ELR (cell line): ENCODE data around the gene TSPAN15.
"Not testable (repeated sequence)": the region's sequence is repeated elsewhere in the genome, so short reads cannot be mapped to it uniquely, and the experiment has no call there.

ENCODE experiments used
- DNase-seq: peaks from one replicate; pipeline ENCODE4 v3.0.0-alpha.2; 2015; ENCODE audit warnings: low read depth

The TSPAN15 gene

GRCh38 chr10:69488149-69488844, 37.0 kb downstream of the TSPAN15 start:
- not testable (repeated sequence) for DNase-seq

- not testable (repeated sequence) for DNase-seq
These were observed 37.6 kb downstream of the TSPAN15 start for GRCh38 chr10:69488856-69489255.

- DNase-seq, result no peak
These were observed 38.3 kb downstream of the TSPAN15 start for GRCh38 chr10:69489506-69490090.

GRCh38 chr10:69490876-69491275, 39.6 kb downstream of the TSPAN15 start:
- DNase-seq, result no peak

- no peak for DNase-seq
These were observed 40.3 kb downstream of the TSPAN15 start for GRCh38 chr10:69491611-69492010.

- no peak for DNase-seq
These were observed 41.0 kb downstream of the TSPAN15 start for GRCh38 chr10:69492091-69492745.

GRCh38 chr10:69492746-69493462, 41.6 kb downstream of the TSPAN15 start:
- DNase-seq, result no peak

- DNase-seq, result no peak
These were observed 43.6 kb downstream of the TSPAN15 start for GRCh38 chr10:69494626-69495558.

- DNase-seq, result no peak
These were observed 44.4 kb downstream of the TSPAN15 start for GRCh38 chr10:69495666-69496065.

GRCh38 chr10:69496352-69497230, 45.3 kb downstream of the TSPAN15 start:
- no peak for DNase-seq

- DNase-seq, result no peak
These were observed 45.9 kb downstream of the TSPAN15 start for GRCh38 chr10:69497231-69497561.

GRCh38 chr10:69497611-69498390, 46.5 kb downstream of the TSPAN15 start:
- DNase-seq, result no peak

GRCh38 chr10:69498711-69499471, 47.6 kb downstream of the TSPAN15 start:
- peak; percentile 23 for DNase-seq

- no peak for DNase-seq
These were observed 48.7 kb downstream of the TSPAN15 start for GRCh38 chr10:69499726-69500689.

- DNase-seq, result no peak
These were observed 49.7 kb downstream of the TSPAN15 start for GRCh38 chr10:69500864-69501468.

GRCh38 chr10:69501657-69502056, 50.4 kb downstream of the TSPAN15 start:
- DNase-seq, result no peak

GRCh38 chr10:69502589-69502988, 51.3 kb downstream of the TSPAN15 start:
- DNase-seq, result no peak
